ENCODE measurements around the gene CIDEB. TPM values are rescaled to one million over a fixed set of nuclear protein-coding genes. Genes with fewer than 3 reads are reported as not detected.
A peak's percentile ranks its signal among the peaks of the same experiment; 100 is the strongest.
"Not testable (repeated sequence)": the region's sequence is repeated elsewhere in the genome, so short reads cannot be mapped to it uniquely, and the experiment has no call there.

Gene CIDEB
- total RNA-seq, 1 donor from 2014 or later = 18.8 TPM

GRCh38 chr14:24330973-24331674 is 23.3 kb upstream of the CIDEB start:
- H3K4me1 ChIP-seq = peaks cover 70% of the 10 kb centered on the region
- intact Hi-C loops (cut with DNase I) = loop anchor here (5.0 kb wide), 1 partner anchor 101 kb away; no protein-coding TSS in a partner anchor

GRCh38 chr14:24329736-24330135 is 22.0 kb upstream of the CIDEB start:
- no peaks in the 10 kb centered on the region for H3K9me3 ChIP-seq
- TF ChIP-seq, protein P1, sequence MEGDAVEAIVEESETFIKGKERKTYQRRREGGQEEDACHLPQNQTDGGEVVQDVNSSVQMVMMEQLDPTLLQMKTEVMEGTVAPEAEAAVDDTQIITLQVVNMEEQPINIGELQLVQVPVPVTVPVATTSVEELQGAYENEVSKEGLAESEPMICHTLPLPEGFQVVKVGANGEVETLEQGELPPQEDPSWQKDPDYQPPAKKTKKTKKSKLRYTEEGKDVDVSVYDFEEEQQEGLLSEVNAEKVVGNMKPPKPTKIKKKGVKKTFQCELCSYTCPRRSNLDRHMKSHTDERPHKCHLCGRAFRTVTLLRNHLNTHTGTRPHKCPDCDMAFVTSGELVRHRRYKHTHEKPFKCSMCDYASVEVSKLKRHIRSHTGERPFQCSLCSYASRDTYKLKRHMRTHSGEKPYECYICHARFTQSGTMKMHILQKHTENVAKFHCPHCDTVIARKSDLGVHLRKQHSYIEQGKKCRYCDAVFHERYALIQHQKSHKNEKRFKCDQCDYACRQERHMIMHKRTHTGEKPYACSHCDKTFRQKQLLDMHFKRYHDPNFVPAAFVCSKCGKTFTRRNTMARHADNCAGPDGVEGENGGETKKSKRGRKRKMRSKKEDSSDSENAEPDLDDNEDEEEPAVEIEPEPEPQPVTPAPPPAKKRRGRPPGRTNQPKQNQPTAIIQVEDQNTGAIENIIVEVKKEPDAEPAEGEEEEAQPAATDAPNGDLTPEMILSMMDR (IDR thresholded peaks at IDR 0.05) = no peak
- ATAC-seq = peak; percentile 70
- peak overlapping the region; percentile 51 for H3K27ac ChIP-seq
- intact Hi-C loops (cut with DNase I) = loop anchor here (5.0 kb wide), 1 partner anchor 103 kb away; no protein-coding TSS in a partner anchor
- H3K4me1 ChIP-seq = peaks cover 59% of the 10 kb centered on the region
- peak; percentile 89 for DNase-seq
- H3K4me3 ChIP-seq = no peak overlapping the region
- H3K27me3 ChIP-seq = peaks cover 7% of the 10 kb centered on the region
- no peaks in the 10 kb centered on the region for H3K36me3 ChIP-seq

More at GRCh38 chr14:24330973-24331674, 23.3 kb upstream of the CIDEB start:
- no peaks in the 10 kb centered on the region for H3K9me3 ChIP-seq
- no peak for ATAC-seq
- peaks cover 10% of the 10 kb centered on the region for H3K27me3 ChIP-seq
- no peak for DNase-seq
- H3K36me3 ChIP-seq = no peaks in the 10 kb centered on the region
- no peak overlapping the region for H3K4me3 ChIP-seq
- H3K27ac ChIP-seq = no peak overlapping the region
- TF ChIP-seq, protein P1 (IDR thresholded peaks at IDR 0.05) = no peak

- TF ChIP-seq, protein P1 (IDR thresholded peaks at IDR 0.05) = no peak
- intact Hi-C loops (cut with DNase I) = no loop called here
- no peaks in the 10 kb centered on the region for H3K9me3 ChIP-seq
- ATAC-seq (no peak), DNase-seq (no peak)
- H3K4me3 ChIP-seq = no peak overlapping the region
- peaks cover 53% of the 10 kb centered on the region for H3K4me1 ChIP-seq
- H3K36me3 ChIP-seq = no peaks in the 10 kb centered on the region
- peaks cover 2% of the 10 kb centered on the region for H3K27me3 ChIP-seq
- H3K27ac ChIP-seq = peak overlapping the region; percentile 51
Measured at GRCh38 chr14:24329073-24329663, 21.4 kb upstream of the CIDEB start.

DNA sequence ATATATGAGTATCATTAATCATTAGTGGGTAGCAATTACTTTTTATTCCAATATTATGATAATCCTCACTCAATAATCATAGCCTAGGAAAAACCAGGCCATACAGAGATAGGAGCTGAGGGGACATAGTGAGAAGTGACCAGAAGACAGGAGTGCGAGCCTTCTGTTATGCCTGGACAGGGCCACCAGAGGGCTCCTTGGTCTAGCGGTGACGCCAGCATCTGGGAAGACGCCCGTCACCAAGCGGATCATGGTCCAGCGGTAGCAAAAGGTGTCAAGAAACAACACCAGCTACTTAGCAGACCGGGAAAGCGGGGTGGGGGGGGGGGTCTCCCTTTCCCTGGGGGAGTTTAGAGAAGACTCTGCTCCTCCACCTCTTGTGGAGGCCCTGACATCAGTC is 20.1 kb upstream of the CIDEB start:
- H3K36me3 ChIP-seq; ATAC-seq; H3K27ac ChIP-seq; H3K4me3 ChIP-seq; H3K9me3 ChIP-seq; H3K27me3 ChIP-seq; intact Hi-C loops (cut with DNase I): not testable (repeated sequence)
- DNase-seq = peak; percentile 80
- H3K4me1 ChIP-seq = peaks cover 41% of the 10 kb centered on the region
- TF ChIP-seq, protein P1 (IDR thresholded peaks at IDR 0.05) = peak; percentile 64

- Histone ChIP-seq H3K27ac (no peak overlapping the region), H3K4me1 (peaks cover 36% of the 10 kb centered on the region), H3K36me3 (no peaks in the 10 kb centered on the region), H3K4me3 (no peak overlapping the region), H3K9me3 (no peaks in the 10 kb centered on the region), H3K27me3 (no peaks in the 10 kb centered on the region)
- no peak for DNase-seq
- intact Hi-C loops (cut with DNase I) = no loop called here
- TF ChIP-seq, protein P1 (IDR thresholded peaks at IDR 0.05) = no peak
- ATAC-seq = peak; percentile 20
Measured at GRCh38 chr14:24327303-24327702, 19.5 kb upstream of the CIDEB start.
